Keratinocyte (primary cell): ENCODE results near the gene NCOA7. TPM values are rescaled to one million over a fixed set of nuclear protein-coding genes. Genes with fewer than 3 reads are reported as not detected.

Experiments used
- DNase-seq: peaks from one replicate; pipeline ENCODE4 v3.0.0-alpha.2; 2011; ENCODE audit warnings: low read depth, missing footprints, low spot score
- FAIRE-seq: peaks from 2 replicates; lab custom pipeline; 2011; peaks lifted over from hg19 to GRCh38; lab: Jason Lieb, UNC
- H2AFZ ChIP-seq: 2 replicates; pipeline ENCODE4 v1.6.0; 2012; ENCODE audit warnings: low read length, control low read depth, inconsistent platforms; ENCODE audit not compliant: control insufficient read depth
- H3K27ac ChIP-seq: 2 replicates; pipeline ENCODE4 v1.5.1; 2011; ENCODE audit warnings: low read length; ENCODE audit not compliant: control insufficient read depth, insufficient read depth
- H3K27me3 ChIP-seq: 3 replicates; pipeline ENCODE4 v1.6.0; 2011; ENCODE audit warnings: low read length; ENCODE audit not compliant: control insufficient read depth, insufficient read depth; ENCODE audit errors: extremely low read depth
- H3K36me3 ChIP-seq, 2 experiments: 2 replicates in 1 of 2; 3 replicates in 1 of 2; pipeline ENCODE4 v1.5.1; 2011; ENCODE audit warnings: low read length in 2 of 2, mild to moderate bottlenecking in 1 of 2; ENCODE audit not compliant: control insufficient read depth in 2 of 2, insufficient read depth in 2 of 2; ENCODE audit errors: extremely low read depth in 1 of 2
- H3K4me1 ChIP-seq: 3 replicates; pipeline ENCODE4 v1.5.1; 2011; ENCODE audit warnings: low read length; ENCODE audit not compliant: control insufficient read depth, insufficient read depth; ENCODE audit errors: extremely low read depth
- H3K4me2 ChIP-seq: 3 replicates; pipeline ENCODE4 v1.6.0; 2011; ENCODE audit warnings: low read depth, low read length; ENCODE audit not compliant: control insufficient read depth, insufficient read depth; ENCODE audit errors: extremely low read depth
- H3K4me3 ChIP-seq, 3 experiments: fragments of 200-600 bp in 1 of 3; sonication (generic) in 1 of 3; 2 replicates in 2 of 3; 3 replicates in 1 of 3; pipeline ENCODE4 v1.5.1; 2011 to 2016; ENCODE audit warnings: low read length in 3 of 3, mild to moderate bottlenecking in 3 of 3, control low read depth in 2 of 3, inconsistent platforms in 1 of 3, low read depth in 1 of 3, mixed read lengths in 1 of 3, mixed run types in 1 of 3, moderate library complexity in 1 of 3; ENCODE audit not compliant: control insufficient read depth in 2 of 3, insufficient read depth in 2 of 3; ENCODE audit errors: extremely low read depth in 1 of 3
- H3K79me2 ChIP-seq: 2 replicates; pipeline ENCODE4 v1.6.0; 2012; ENCODE audit warnings: low read length; ENCODE audit not compliant: control insufficient read depth, insufficient read depth
- H3K9ac ChIP-seq: 3 replicates; pipeline ENCODE4 v1.6.0; 2011; ENCODE audit warnings: low read length; ENCODE audit not compliant: control insufficient read depth, insufficient read depth; ENCODE audit errors: extremely low read depth
- H3K9me1 ChIP-seq: 3 replicates; pipeline ENCODE4 v1.6.0; 2011; ENCODE audit warnings: low read length; ENCODE audit not compliant: control insufficient read depth, insufficient read depth; ENCODE audit errors: extremely low read depth
- H3K9me3 ChIP-seq: 2 replicates; pipeline ENCODE4 v1.5.1; 2012; ENCODE audit warnings: low read depth, low read length; ENCODE audit not compliant: control insufficient read depth
- H4K20me1 ChIP-seq: 3 replicates; pipeline ENCODE4 v1.6.0; 2011; ENCODE audit warnings: low read length; ENCODE audit not compliant: control insufficient read depth, insufficient read depth; ENCODE audit errors: extremely low read depth
- CTCF ChIP-seq, 3 experiments: IDR thresholded peaks in 1 of 3; conservative IDR thresholded peaks in 1 of 3; optimal IDR thresholded peaks in 1 of 3; 2 replicates in 2 of 3; 3 replicates in 1 of 3; pipeline versions ENCODE3 to v1.5.1; 2011; ENCODE audit warnings: low read length in 3 of 3, mild to moderate bottlenecking in 3 of 3, moderate library complexity in 2 of 3, control low read depth in 1 of 3, inconsistent platforms in 1 of 3; ENCODE audit not compliant: insufficient read depth in 2 of 3; ENCODE audit errors: extremely low read depth in 1 of 3
- EZH2 ChIP-seq: IDR thresholded peaks from one replicate; pipeline ENCODE4 v1.6.1; 2012; ENCODE audit warnings: inconsistent platforms, mild to moderate bottlenecking, low read length, moderate library complexity
- dilution Hi-C: fragments of 300-500 bp; cut with MboI; formaldehyde crosslinking; loops from one replicate; pipeline ENCODE4 v1.7.0; 2020; ENCODE audit warnings: low sequenced_read_pairs; ENCODE audit not compliant: extremely low pct_ligation_motif_present
- polyA plus RNA-seq, 5 experiments: library from polyadenylated mRNA; depleted of rRNA in 3 of 5; stranded (reverse) in 3 of 5; stranded (forward) in 1 of 5; unstranded in 1 of 5; fragments of >200 nt; gene quantifications; 1 replicate in 1 of 5; 2 replicates in 3 of 5; 3 replicates in 1 of 5; pipeline versions ENCODE4 v1.2.1 to v1.2.3, GENCODE V29; 2011 to 2012; ENCODE audit warnings: missing spikeins in 2 of 5, low read depth in 1 of 5, low replicate concordance in 1 of 5

NCOA7 gene
- polyA plus RNA-seq, 1 donor (not counting 4 experiments of a cell fraction or from before 2014, with no cell fraction given) = 20.5 TPM

- H3K4me3 ChIP-seq = no peak overlapping the region
- no peaks in the 10 kb centered on the region for H3K9me3 ChIP-seq
- no peaks in the 10 kb centered on the region for H4K20me1 ChIP-seq
- FAIRE-seq (no peak), DNase-seq (no peak)
- no peaks in the 10 kb centered on the region for H3K79me2 ChIP-seq
- no peak overlapping the region for H3K9ac ChIP-seq
- no peaks in the 10 kb centered on the region for H3K36me3 ChIP-seq
- H3K4me1 ChIP-seq = no peaks in the 10 kb centered on the region
- H3K4me2 ChIP-seq = no peak overlapping the region
- no peak for TF ChIP-seq CTCF (optimal IDR thresholded peaks at IDR 0.05 in 1 of 3, IDR thresholded peaks at IDR 0.05 in 1 of 3, conservative IDR thresholded peaks at IDR 0.05 in 1 of 3; ENCODE audit: extremely low read depth in 1 of 3, insufficient read depth in 2 of 3, low read length in 3 of 3)
- TF ChIP-seq EZH2 = no peak
- dilution Hi-C loops = no loop called here
- no peaks in the 10 kb centered on the region for H3K9me1 ChIP-seq
- no peak overlapping the region for H2AFZ ChIP-seq
- no peaks in the 10 kb centered on the region for H3K27me3 ChIP-seq
- no peak overlapping the region for H3K27ac ChIP-seq
Observed at GRCh38 chr6:125854355-125854754, 63.6 kb downstream of the NCOA7 start.

GRCh38 chr6:125855783-125856182 is 65.0 kb downstream of the NCOA7 start:
- H3K4me2 ChIP-seq = no peak overlapping the region
- H3K4me1 ChIP-seq = no peaks in the 10 kb centered on the region
- no peak for TF ChIP-seq EZH2
- no peak for TF ChIP-seq CTCF (optimal IDR thresholded peaks at IDR 0.05 in 1 of 3, IDR thresholded peaks at IDR 0.05 in 1 of 3, conservative IDR thresholded peaks at IDR 0.05 in 1 of 3; ENCODE audit: extremely low read depth in 1 of 3, insufficient read depth in 2 of 3, low read length in 3 of 3)
- FAIRE-seq = no peak
- dilution Hi-C loops = no loop called here
- no peaks in the 10 kb centered on the region for H3K36me3 ChIP-seq
- H3K9ac ChIP-seq = no peak overlapping the region
- H3K27me3 ChIP-seq = no peaks in the 10 kb centered on the region
- H3K27ac ChIP-seq = no peak overlapping the region
- H3K79me2 ChIP-seq = no peaks in the 10 kb centered on the region
- no peak overlapping the region for H2AFZ ChIP-seq
- no peaks in the 10 kb centered on the region for H3K9me3 ChIP-seq
- DNase-seq = no peak
- H4K20me1 ChIP-seq = no peaks in the 10 kb centered on the region
- no peaks in the 10 kb centered on the region for H3K9me1 ChIP-seq
- H3K4me3 ChIP-seq = no peak overlapping the region
